ENCODE results near the gene NKX2-8.
A peak's percentile ranks its signal among the peaks of the same experiment; 100 is the strongest.

The NKX2-8 gene

GRCh38 chr14:36580856-36581831 lies 1.3 kb downstream of the NKX2-8 start:
- WGBS, result 1% methylated on average over 100 of the region's 103 CpGs
- Histone ChIP-seq H3K18ac (ENCODE audit: low read depth in 1 of 2, low read length in 2 of 2) (no peak overlapping the region), H2AK5ac (ENCODE audit: low read length, severe bottlenecking) (no peak overlapping the region), H3K4me2 (ENCODE audit: low read length, poor library complexity, severe bottlenecking) (peak overlapping the region; percentile 91), H3K36me3 (ENCODE audit: control insufficient read depth in 1 of 2, insufficient read depth in 2 of 2, low read depth in 1 of 2, low read length in 2 of 2) (no peaks in the 10 kb centered on the region), H2BK12ac (ENCODE audit: low read length in 2 of 2) (no peak overlapping the region), H3K27ac (ENCODE audit: low read length, poor library complexity, severe bottlenecking) (no peak overlapping the region), H2BK120ac (ENCODE audit: low read depth, low read length) (no peak overlapping the region), H3K14ac (ENCODE audit: low read length in 2 of 2) (no peak overlapping the region), H2BK5ac (ENCODE audit: low read depth, low read length, poor library complexity, severe bottlenecking) (no peak overlapping the region), H3K9ac (ENCODE audit: low read length) (peak overlapping the region; percentile 11), H3K27me3 (ENCODE audit: control insufficient read depth in 1 of 2, insufficient read depth in 1 of 2, low read length in 2 of 2) (peaks cover 94 to 96% of the 10 kb centered on the region in 2 experiments), H2BK15ac (ENCODE audit: low read depth, poor library complexity, severe bottlenecking) (no peak overlapping the region), H3K4ac (ENCODE audit: low read depth in 1 of 2, low read length in 2 of 2) (no peak overlapping the region), H3K9me3 (ENCODE audit: control insufficient read depth, low read length) (no peaks in the 10 kb centered on the region), H4K91ac (ENCODE audit: low read length) (no peak overlapping the region), H4K8ac (ENCODE audit: low read length) (no peak overlapping the region), H3K23ac (ENCODE audit: low read length in 2 of 2) (peak overlapping the region in 1 of 2 experiments; percentile 46), H3K4me3 (ENCODE audit: insufficient read depth in 1 of 2, low read depth in 1 of 2, low read length in 2 of 2) (peak overlapping the region; percentile 54 to 79), H3K79me1 (replicated peaks; ENCODE audit: low read length, poor library complexity, severe bottlenecking) (no peaks in the 10 kb centered on the region), H2AFZ (ENCODE audit: low read depth, low read length) (no peak overlapping the region), H3K4me1 (ENCODE audit: control insufficient read depth, insufficient read depth, low read depth, low read length) (peaks cover 32% of the 10 kb centered on the region)
- DNase-seq, result peak; percentile 37

- H3K4me1 ChIP-seq (ENCODE audit: control insufficient read depth, insufficient read depth, low read depth, low read length), result peaks cover 32% of the 10 kb centered on the region
- H3K79me1 ChIP-seq (replicated peaks; ENCODE audit: low read length, poor library complexity, severe bottlenecking), result no peaks in the 10 kb centered on the region
- H2BK120ac ChIP-seq (ENCODE audit: low read depth, low read length), result no peak overlapping the region
- peak overlapping the region in 1 of 2 experiments; percentile 46 for H3K23ac ChIP-seq (ENCODE audit: low read length in 2 of 2)
- H3K9me3 ChIP-seq (ENCODE audit: control insufficient read depth, low read length), result no peaks in the 10 kb centered on the region
- H3K9ac ChIP-seq (ENCODE audit: low read length), result no peak overlapping the region
- no peak overlapping the region for H2BK5ac ChIP-seq (ENCODE audit: low read depth, low read length, poor library complexity, severe bottlenecking)
- no peak overlapping the region for H2BK15ac ChIP-seq (ENCODE audit: low read depth, poor library complexity, severe bottlenecking)
- H3K4ac ChIP-seq (ENCODE audit: low read depth in 1 of 2, low read length in 2 of 2), result no peak overlapping the region
- H3K18ac ChIP-seq (ENCODE audit: low read depth in 1 of 2, low read length in 2 of 2), result no peak overlapping the region
- DNase-seq, result no peak
- no peak overlapping the region for H2AFZ ChIP-seq (ENCODE audit: low read depth, low read length)
- peak overlapping the region in 1 of 2 experiments; percentile 79 for H3K4me3 ChIP-seq (ENCODE audit: insufficient read depth in 1 of 2, low read depth in 1 of 2, low read length in 2 of 2)
- no peak overlapping the region for H3K14ac ChIP-seq (ENCODE audit: low read length in 2 of 2)
- H3K4me2 ChIP-seq (ENCODE audit: low read length, poor library complexity, severe bottlenecking), result peak overlapping the region; percentile 91
- no peak overlapping the region for H2AK5ac ChIP-seq (ENCODE audit: low read length, severe bottlenecking)
- H3K36me3 ChIP-seq (ENCODE audit: control insufficient read depth in 1 of 2, insufficient read depth in 2 of 2, low read depth in 1 of 2, low read length in 2 of 2), result no peaks in the 10 kb centered on the region
- no peak overlapping the region for H4K91ac ChIP-seq (ENCODE audit: low read length)
- H4K8ac ChIP-seq (ENCODE audit: low read length), result no peak overlapping the region
- 3% methylated on average over 47 of the region's 51 CpGs for WGBS
- peaks cover 97 to 99% of the 10 kb centered on the region in 2 experiments for H3K27me3 ChIP-seq (ENCODE audit: control insufficient read depth in 1 of 2, insufficient read depth in 1 of 2, low read length in 2 of 2)
- no peak overlapping the region for H2BK12ac ChIP-seq (ENCODE audit: low read length in 2 of 2)
- H3K27ac ChIP-seq (ENCODE audit: low read length, poor library complexity, severe bottlenecking), result no peak overlapping the region
Measured at GRCh38 chr14:36580141-36580855, 2.1 kb downstream of the NKX2-8 start.

- Histone ChIP-seq H3K14ac (ENCODE audit: low read length in 2 of 2) (no peak overlapping the region), H3K79me1 (replicated peaks; ENCODE audit: low read length, poor library complexity, severe bottlenecking) (no peaks in the 10 kb centered on the region), H2AK5ac (ENCODE audit: low read length, severe bottlenecking) (no peak overlapping the region), H3K27ac (ENCODE audit: low read length, poor library complexity, severe bottlenecking) (no peak overlapping the region), H3K9me3 (ENCODE audit: control insufficient read depth, low read length) (no peaks in the 10 kb centered on the region), H3K4ac (ENCODE audit: low read depth in 1 of 2, low read length in 2 of 2) (no peak overlapping the region), H2BK12ac (ENCODE audit: low read length in 2 of 2) (no peak overlapping the region), H2AFZ (ENCODE audit: low read depth, low read length) (no peak overlapping the region), H4K91ac (ENCODE audit: low read length) (no peak overlapping the region), H2BK120ac (ENCODE audit: low read depth, low read length) (no peak overlapping the region), H3K23ac (ENCODE audit: low read length in 2 of 2) (no peak overlapping the region), H3K4me2 (ENCODE audit: low read length, poor library complexity, severe bottlenecking) (no peak overlapping the region), H3K4me1 (ENCODE audit: control insufficient read depth, insufficient read depth, low read depth, low read length) (peaks cover 32% of the 10 kb centered on the region), H2BK15ac (ENCODE audit: low read depth, poor library complexity, severe bottlenecking) (no peak overlapping the region), H3K27me3 (ENCODE audit: control insufficient read depth in 1 of 2, insufficient read depth in 1 of 2, low read length in 2 of 2) (peaks cover 97 to 98% of the 10 kb centered on the region in 2 experiments), H4K8ac (ENCODE audit: low read length) (no peak overlapping the region), H3K36me3 (ENCODE audit: control insufficient read depth in 1 of 2, insufficient read depth in 2 of 2, low read depth in 1 of 2, low read length in 2 of 2) (no peaks in the 10 kb centered on the region), H3K4me3 (ENCODE audit: insufficient read depth in 1 of 2, low read depth in 1 of 2, low read length in 2 of 2) (no peak overlapping the region), H2BK5ac (ENCODE audit: low read depth, low read length, poor library complexity, severe bottlenecking) (no peak overlapping the region), H3K18ac (ENCODE audit: low read depth in 1 of 2, low read length in 2 of 2) (no peak overlapping the region), H3K9ac (ENCODE audit: low read length) (no peak overlapping the region)
- 5% methylated on average over 22 of the region's 22 CpGs for WGBS
- DNase-seq, result no peak
Measured at GRCh38 chr14:36579573-36580140, 2.8 kb downstream of the NKX2-8 start.

Measured in mesenchymal stem cell (in vitro differentiated cells and primary cell).